OCI-LY7 (cell line): ENCODE data around the gene MEGF6. TPM values are rescaled to one million over a fixed set of nuclear protein-coding genes. Genes with fewer than 3 reads are reported as not detected.

Experiments
- BruUV-seq: library from RNA; stranded (reverse); fragments of 400-500 nt; replicated peaks from 2 replicates; lab custom pipeline; 2021; lab: Mats Ljungman, UMichigan
- CTCF ChIA-PET: fragments of 300-600 bp; sonication (Branson Sonifier 250); formaldehyde crosslinking; loops from one replicate; lab custom pipeline; 2022; ENCODE audit warnings: antibody characterized with exemption; ENCODE audit not compliant: unreplicated experiment; lab: Charles Lee
- POLR2A ChIA-PET: fragments of 300-600 bp; sonication (Branson Sonifier 250); formaldehyde crosslinking; loops from one replicate; lab custom pipeline; 2022; ENCODE audit warnings: antibody characterized with exemption; lab: Charles Lee
- DNase-seq: peaks from one replicate; pipeline ENCODE4 v3.0.0-alpha.2; 2015; ENCODE audit warnings: low spot score
- H2AFZ ChIP-seq: fragments of 200-600 bp; sonication (generic), shearing (Covaris generic); 2 replicates; pipeline ENCODE4 v1.6.1; 2014; ENCODE audit warnings: mild to moderate bottlenecking, antibody characterized with exemption, low read length, moderate library complexity
- H3K27ac ChIP-seq: fragments of 200-600 bp; sonication (generic); 2 replicates; pipeline ENCODE4 v1.5.1; 2014; ENCODE audit warnings: mixed run types, low read depth, mild to moderate bottlenecking, moderate library complexity, low read length, inconsistent platforms; ENCODE audit not compliant: poor library complexity, severe bottlenecking
- H3K36me3 ChIP-seq: fragments of 200-600 bp; sonication (generic); 2 replicates; pipeline ENCODE4 v1.6.1; 2014; ENCODE audit warnings: mild to moderate bottlenecking, antibody characterized with exemption, low read length, moderate library complexity, mixed read lengths; ENCODE audit not compliant: insufficient read depth
- H3K4me1 ChIP-seq: fragments of 200-600 bp; sonication (generic); 2 replicates; pipeline ENCODE4 v1.5.1; 2014; ENCODE audit warnings: mild to moderate bottlenecking, low read length; ENCODE audit not compliant: insufficient read depth, poor library complexity, severe bottlenecking
- H3K4me2 ChIP-seq: fragments of 200-600 bp; sonication (generic); 2 replicates; pipeline ENCODE4 v1.6.1; 2014; ENCODE audit warnings: mild to moderate bottlenecking, low read length
- H3K4me3 ChIP-seq: fragments of 200-600 bp; sonication (generic); 2 replicates; pipeline ENCODE4 v1.5.1; 2014; ENCODE audit warnings: mild to moderate bottlenecking, low read depth, low read length; ENCODE audit not compliant: poor library complexity, severe bottlenecking
- H3K79me2 ChIP-seq: fragments of 200-600 bp; sonication (generic); 2 replicates; pipeline ENCODE4 v1.6.1; 2016; ENCODE audit warnings: low read depth, mild to moderate bottlenecking, low read length, moderate library complexity, mixed read lengths; ENCODE audit not compliant: insufficient read depth
- H3K9me2 ChIP-seq: fragments of 200-600 bp; sonication (generic); 2 replicates; pipeline ENCODE4 v1.6.1; 2016; ENCODE audit warnings: mild to moderate bottlenecking, low read length, mixed read lengths; ENCODE audit not compliant: insufficient read depth
- H3K9me3 ChIP-seq: fragments of 200-600 bp; sonication (generic); 2 replicates; pipeline ENCODE4 v1.6.1; 2014; ENCODE audit warnings: mild to moderate bottlenecking, mixed run types, low read length, mixed read lengths
- H4K20me1 ChIP-seq: fragments of 200-600 bp; sonication (generic); 2 replicates; pipeline ENCODE4 v1.6.1; 2014; ENCODE audit warnings: mild to moderate bottlenecking, antibody characterized with exemption, low read length, moderate library complexity, mixed read lengths; ENCODE audit not compliant: insufficient read depth
- CTCF ChIP-seq: fragments of 200-600 bp; sonication (generic); conservative IDR thresholded peaks from 2 replicates; pipeline ENCODE4 v1.5.1; 2014; ENCODE audit warnings: mild to moderate bottlenecking, antibody characterized with exemption, low read length, moderate library complexity, mixed read lengths
- EZH2phosphoT487 ChIP-seq: fragments of 200-600 bp; sonication (generic); IDR thresholded peaks from 2 replicates; pipeline ENCODE4 v1.6.1; 2018; ENCODE audit warnings: low read depth, borderline replicate concordance, mild to moderate bottlenecking, mixed run types, antibody characterized with exemption, low read length, moderate library complexity, mixed read lengths
- intact Hi-C: fragments of 100-400 bp; cut with micrococcal nuclease; formaldehyde crosslinking; loops from one replicate; pipeline ENCODE4 v1.10.0; 2022; ENCODE audit not compliant: unreplicated experiment
- total RNA-seq, 2 experiments: library from RNA; depleted of rRNA in 1 of 2; stranded (reverse); fragments of >200 nt in 1 of 2; shearing (Covaris generic) in 1 of 2; gene quantifications; 2 replicates each; pipeline ENCODE4 v1.2.3, GENCODE V29; 2014 to 2022

MEGF6 gene
- total RNA-seq, 2 experiments from 2014 or later, result 0.15 to 0.32 TPM

DNA sequence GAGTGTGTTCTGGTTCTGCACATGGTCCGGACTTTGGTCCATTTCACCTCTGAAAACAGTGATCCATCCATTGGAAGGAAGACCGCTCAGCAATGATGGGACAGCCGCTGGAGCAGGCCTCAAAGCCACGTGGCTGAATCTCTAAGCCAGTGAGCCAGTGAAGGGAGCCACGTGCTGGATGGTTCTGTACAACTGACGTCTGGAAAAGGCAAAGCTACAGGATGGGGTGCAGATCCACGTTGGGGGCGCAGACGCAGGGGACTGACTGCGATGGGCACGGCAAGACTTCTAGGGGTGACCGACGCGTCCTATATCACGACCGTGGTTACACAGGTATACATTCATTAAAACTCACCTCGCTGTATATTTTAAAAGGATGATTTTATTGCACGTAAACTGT is 167.0 kb downstream of the MEGF6 start:
- no TSS peak for BruUV-seq
- TF ChIP-seq EZH2phosphoT487 (no peak), CTCF (no peak)
- no peak for DNase-seq
- H3K79me2 ChIP-seq, result no peaks in the 10 kb centered on the region
- no peaks in the 10 kb centered on the region for H3K36me3 ChIP-seq
- H3K9me2 ChIP-seq, result no peaks in the 10 kb centered on the region
- ChIA-PET CTCF (no interaction called here), POLR2A (no interaction called here)
- H4K20me1 ChIP-seq, result no peaks in the 10 kb centered on the region
- intact Hi-C loops, result no loop called here
- no peak overlapping the region for H3K4me2 ChIP-seq
- H3K9me3 ChIP-seq, result no peaks in the 10 kb centered on the region
- no peak overlapping the region for H3K27ac ChIP-seq
- no peaks in the 10 kb centered on the region for H3K4me1 ChIP-seq
- no peak overlapping the region for H3K4me3 ChIP-seq
- H2AFZ ChIP-seq, result no peak overlapping the region

DNA sequence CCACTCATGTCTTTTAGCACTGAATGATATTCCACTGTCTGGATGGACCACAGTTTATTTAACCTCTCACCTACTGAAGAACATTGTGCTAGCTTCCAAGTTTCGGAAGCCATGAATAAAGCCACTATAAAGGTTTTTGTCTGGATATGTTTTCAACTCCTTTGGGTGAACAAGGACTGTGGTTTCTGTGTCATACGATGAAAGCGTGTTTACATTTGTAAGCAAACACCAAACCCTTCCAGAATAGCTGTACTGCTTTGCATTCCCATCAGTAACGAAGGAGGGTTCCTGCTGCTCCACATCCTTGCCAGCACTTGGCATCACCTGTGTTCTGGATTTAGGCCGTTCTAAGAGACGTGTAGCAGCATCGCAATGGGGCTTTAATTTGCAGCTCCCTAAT is 167.5 kb downstream of the MEGF6 start:
- no peak for TF ChIP-seq EZH2phosphoT487
- TF ChIP-seq CTCF, result no peak
- Histone ChIP-seq H4K20me1 (no peaks in the 10 kb centered on the region), H3K9me2 (no peaks in the 10 kb centered on the region), H3K4me1 (no peaks in the 10 kb centered on the region), H3K9me3 (no peaks in the 10 kb centered on the region), H3K79me2 (no peaks in the 10 kb centered on the region), H3K4me3 (no peak overlapping the region), H3K4me2 (no peak overlapping the region), H3K36me3 (no peaks in the 10 kb centered on the region), H3K27ac (no peak overlapping the region), H2AFZ (no peak overlapping the region)
- no TSS peak for BruUV-seq
- no peak for DNase-seq
- intact Hi-C loops, result no loop called here
- ChIA-PET CTCF (interaction anchor here (0.6 kb wide), 1 partner anchor 1521 kb away, joined by 3 read pairs; no protein-coding TSS in a partner anchor), POLR2A (no interaction called here)

GRCh38 chr1:3442901-3443300 is 168.4 kb downstream of the MEGF6 start:
- Histone ChIP-seq H3K36me3 (no peaks in the 10 kb centered on the region), H2AFZ (no peak overlapping the region), H3K4me2 (no peak overlapping the region), H3K27ac (no peak overlapping the region), H4K20me1 (no peaks in the 10 kb centered on the region), H3K4me3 (no peak overlapping the region), H3K9me3 (no peaks in the 10 kb centered on the region), H3K79me2 (no peaks in the 10 kb centered on the region), H3K4me1 (no peaks in the 10 kb centered on the region), H3K9me2 (no peaks in the 10 kb centered on the region)
- ChIA-PET POLR2A (no interaction called here), CTCF (no interaction called here)
- no peak for DNase-seq
- intact Hi-C loops, result no loop called here
- TF ChIP-seq EZH2phosphoT487, result no peak
- BruUV-seq, result no TSS peak
